Liver (tissue), 9 donors: ENCODE data around the gene NSL1. TPM values are rescaled to one million over a fixed set of nuclear protein-coding genes. Genes with fewer than 3 reads are reported as not detected.

ENCODE experiments used
- DNase-seq: peaks from one replicate; pipeline ENCODE4 v3.0.0-alpha.2; 2017; ENCODE audit warnings: low spot score
- H3K27ac ChIP-seq, 2 donors: one replicate each; pipeline ENCODE4 v1.7.0; 2013; ENCODE audit warnings: inconsistent platforms in 2 of 2, low read length in 2 of 2, control low read depth in 1 of 2, low read depth in 1 of 2, mild to moderate bottlenecking in 1 of 2
- H3K27me3 ChIP-seq, 4 donors: one replicate each; pipeline versions ENCODE4 v1.6.1 to v1.7.0; 2013; ENCODE audit warnings: low read length in 3 of 4, inconsistent platforms in 1 of 4, mild to moderate bottlenecking in 1 of 4, moderate library complexity in 1 of 4; ENCODE audit not compliant: control insufficient read depth in 4 of 4, insufficient read depth in 4 of 4
- H3K36me3 ChIP-seq, 4 donors: one replicate each; pipeline versions ENCODE4 v1.6.1 to v1.7.0; 2013; ENCODE audit warnings: low read length in 3 of 4, mild to moderate bottlenecking in 3 of 4, low read depth in 1 of 4, moderate library complexity in 1 of 4; ENCODE audit not compliant: control insufficient read depth in 4 of 4, insufficient read depth in 3 of 4
- H3K4me1 ChIP-seq, 4 donors: one replicate each; pipeline versions ENCODE4 v1.6.1 to v1.7.0; 2013; ENCODE audit warnings: low read length in 3 of 4, mild to moderate bottlenecking in 3 of 4, moderate library complexity in 1 of 4; ENCODE audit not compliant: control insufficient read depth in 4 of 4, insufficient read depth in 4 of 4
- H3K4me3 ChIP-seq, 3 donors: one replicate each; pipeline versions ENCODE4 v1.6.1 to v1.7.0; 2013; ENCODE audit warnings: low read length in 3 of 3, control low read depth in 1 of 3, low read depth in 1 of 3, mild to moderate bottlenecking in 1 of 3
- H3K9ac ChIP-seq, 2 donors: one replicate each; pipeline ENCODE4 v1.7.0; 2013; ENCODE audit warnings: low read length in 2 of 2, mild to moderate bottlenecking in 2 of 2, moderate library complexity in 2 of 2, control low read depth in 1 of 2, low read depth in 1 of 2
- H3K9me3 ChIP-seq, 4 donors: one replicate each; pipeline versions ENCODE4 v1.6.1 to v1.7.0; 2013; ENCODE audit warnings: low read length in 3 of 4; ENCODE audit not compliant: control insufficient read depth in 4 of 4
- CTCF ChIP-seq: fragments of 150-350 bp; IDR thresholded peaks from 2 replicates; pipeline ENCODE4 v1.5.1; 2017; ENCODE audit warnings: improper control_type of control experiment, low read depth, low read length; ENCODE audit not compliant: missing input control
- EGR1 ChIP-seq, 2 donors: IDR thresholded peaks; 2 replicates each; pipeline ENCODE4 v1.6.1; 2016 to 2018; ENCODE audit warnings: antibody characterized with exemption in 2 of 2, low read depth in 2 of 2
- FOXA2 ChIP-seq: IDR thresholded peaks from 2 replicates; pipeline ENCODE4 v1.6.1; 2016; ENCODE audit warnings: antibody characterized with exemption
- GABPA ChIP-seq, 2 donors: IDR thresholded peaks in 1 of 2; conservative IDR thresholded peaks in 1 of 2; 2 replicates each; pipeline ENCODE4 v1.6.1; 2016; ENCODE audit warnings: antibody characterized with exemption in 2 of 2, mild to moderate bottlenecking in 1 of 2, moderate library complexity in 1 of 2
- NR2F2 ChIP-seq: IDR thresholded peaks from 2 replicates; pipeline ENCODE4 v1.6.1; 2016; ENCODE audit warnings: antibody characterized with exemption
- RAD21 ChIP-seq, 2 donors: IDR thresholded peaks; 2 replicates each; pipeline ENCODE4 v1.6.1; 2016; ENCODE audit warnings: antibody characterized with exemption in 2 of 2, mild to moderate bottlenecking in 2 of 2
- RXRA ChIP-seq, 2 donors: IDR thresholded peaks; 2 replicates each; pipeline ENCODE4 v1.6.1; 2017 to 2018; ENCODE audit warnings: antibody characterized with exemption in 2 of 2, mild to moderate bottlenecking in 1 of 2
- YY1 ChIP-seq: IDR thresholded peaks from 2 replicates; pipeline ENCODE4 v1.6.1; 2016; ENCODE audit warnings: antibody characterized with exemption, mild to moderate bottlenecking
- ZBTB33 ChIP-seq: IDR thresholded peaks from 2 replicates; pipeline ENCODE4 v1.6.1; 2016; ENCODE audit warnings: antibody characterized with exemption
- WGBS: extraction: QIAGEN DNeasy Blood & Tissue Kit; methylation state at CpG from one replicate; pipeline ENCODE4 v1.1.7; 2013; 5-methylcytosine and 5-hydroxymethylcytosine counted together
- polyA plus RNA-seq, 2 donors: library from polyadenylated mRNA; stranded (reverse) in 1 of 2; unstranded in 1 of 2; fragments of 200-250 nt in 1 of 2; fragments of >200 nt in 1 of 2; fragmentation: Nextera tagmentation in 1 of 2; extraction: Ambion mirVana in 1 of 2; gene quantifications; one replicate each; pipeline versions ENCODE4 v1.2.1 to v1.2.3, GENCODE V29; 2013 to 2015
- total RNA-seq, 2 donors: library from RNA; depleted of rRNA; stranded (reverse); fragments of >200 nt; gene quantifications; one replicate each; pipeline ENCODE4 v1.2.3, GENCODE V29; 2014
- donor health status: healthy.
- donor health status: healthy.
- donor health status: healthy.
- donor health status: healthy.
- donor health status: healthy.

NSL1 gene
- total and polyA plus RNA-seq, 4 donors = 17.2 to 31.3 (median 18.7) TPM

GRCh38 chr1:212684521-212685090 is 107.0 kb downstream of the NSL1 start:
- no peak for TF ChIP-seq ZBTB33
- peaks cover 0 to 3% (median 0%) of the 10 kb centered on the region in 4 donors for H3K4me1 ChIP-seq
- 95% methylated on average over 11 of the region's 11 CpGs for WGBS

GRCh38 chr1:212684076-212684475 is 107.5 kb downstream of the NSL1 start:
- H3K4me1 ChIP-seq = peaks cover 0 to 3% (median 0%) of the 10 kb centered on the region in 4 donors
- no peak overlapping the region for H3K9ac ChIP-seq
- H3K4me3 ChIP-seq = no peak overlapping the region
- WGBS = 90% methylated on average over 6 of the region's 6 CpGs
- no peak overlapping the region for H3K27ac ChIP-seq
- no peaks in the 10 kb centered on the region for H3K9me3 ChIP-seq
- H3K27me3 ChIP-seq = no peaks in the 10 kb centered on the region
- TF ChIP-seq RXRA (IDR thresholded peaks at IDR 0.05) = no peak
- no peak for TF ChIP-seq RAD21 (IDR thresholded peaks at IDR 0.05)
- no peak for TF ChIP-seq GABPA (IDR thresholded peaks at IDR 0.05 in 1 of 2, conservative IDR thresholded peaks at IDR 0.05 in 1 of 2)
- TF ChIP-seq YY1 = no peak
- TF ChIP-seq EGR1 (IDR thresholded peaks at IDR 0.05; ENCODE audit: low read depth in 2 of 2) = no peak
- no peak for TF ChIP-seq CTCF
- DNase-seq = no peak
- H3K36me3 ChIP-seq = no peaks in the 10 kb centered on the region

More at GRCh38 chr1:212684521-212685090, 107.0 kb downstream of the NSL1 start:
- Histone ChIP-seq H3K9ac (no peak overlapping the region), H3K4me3 (no peak overlapping the region), H3K27me3 (no peaks in the 10 kb centered on the region), H3K9me3 (no peaks in the 10 kb centered on the region), H3K36me3 (no peaks in the 10 kb centered on the region), H3K27ac (no peak overlapping the region)
- DNase-seq = no peak

GRCh38 chr1:212683357-212683722 is 108.2 kb downstream of the NSL1 start:
- Histone ChIP-seq H3K9ac (no peak overlapping the region), H3K9me3 (no peaks in the 10 kb centered on the region), H3K27ac (no peak overlapping the region), H3K4me1 (peaks cover 0 to 3% (median 0%) of the 10 kb centered on the region in 4 donors), H3K27me3 (no peaks in the 10 kb centered on the region), H3K4me3 (no peak overlapping the region), H3K36me3 (no peaks in the 10 kb centered on the region)
- 63% methylated on average over 7 of the region's 7 CpGs for WGBS
- no peak for DNase-seq
- TF ChIP-seq YY1 = no peak
- no peak for TF ChIP-seq FOXA2
- TF ChIP-seq NR2F2 = no peak
- no peak for TF ChIP-seq GABPA (IDR thresholded peaks at IDR 0.05 in 1 of 2, conservative IDR thresholded peaks at IDR 0.05 in 1 of 2)
